Endothelial cell (in vitro differentiated cells): ENCODE measurements around the gene C21orf91. TPM values are rescaled to one million over a fixed set of nuclear protein-coding genes. Genes with fewer than 3 reads are reported as not detected.

ENCODE experiments used
- DNase-seq: peaks from one replicate; pipeline ENCODE4 v3.0.0; 2021; ENCODE audit warnings: low spot score
- H3K27ac Mint-ChIP-seq: one replicate; pipeline ENCODE4 v1.8.0; 2021; ENCODE audit warnings: mixed read lengths, inconsistent platforms; ENCODE audit not compliant: unreplicated experiment
- H3K27me3 Mint-ChIP-seq: one replicate; pipeline ENCODE4 v1.8.0; 2021; ENCODE audit warnings: mild to moderate bottlenecking, moderate library complexity, mixed read lengths, inconsistent platforms; ENCODE audit not compliant: unreplicated experiment
- H3K36me3 Mint-ChIP-seq: one replicate; pipeline ENCODE4 v1.8.0; 2021; ENCODE audit warnings: mild to moderate bottlenecking, low read depth, mixed read lengths, inconsistent platforms; ENCODE audit not compliant: unreplicated experiment
- H3K4me1 Mint-ChIP-seq: one replicate; pipeline ENCODE4 v1.8.0; 2021; ENCODE audit warnings: mild to moderate bottlenecking, mixed read lengths, inconsistent platforms; ENCODE audit not compliant: unreplicated experiment
- H3K4me3 Mint-ChIP-seq: one replicate; pipeline ENCODE4 v1.8.0; 2021; ENCODE audit warnings: mild to moderate bottlenecking, mixed read lengths, inconsistent platforms; ENCODE audit not compliant: unreplicated experiment
- H3K9me3 Mint-ChIP-seq: one replicate; pipeline ENCODE4 v1.8.0; 2021; ENCODE audit warnings: mixed read lengths, inconsistent platforms; ENCODE audit not compliant: unreplicated experiment
- total RNA-seq: library from RNA; stranded (reverse); fragmentation: NEBNext Ultra II Directional; extraction: Animal tissue kit (Norgen Biotek cat#: 25700); gene quantifications from one replicate; pipeline ENCODE4 v1.2.1, GENCODE V29; 2021; ENCODE audit not compliant: unreplicated experiment
- TF ChIP-seq, protein P1 (sequence below): fragments of 200-600 bp; sonication (generic); IDR thresholded peaks from one replicate; pipeline ENCODE4 v1.5.0; 2021; ENCODE audit warnings: antibody characterized with exemption; ENCODE audit not compliant: unreplicated experiment

Gene C21orf91
- total RNA-seq, 1 donor from 2014 or later: 29.5 TPM

GRCh38 chr21:17786071-17786850 lies 32.9 kb downstream of the C21orf91 start:
- peak overlapping the region; percentile 59 for H3K4me3 Mint-ChIP-seq
- H3K27ac Mint-ChIP-seq: no peak overlapping the region
- TF ChIP-seq, protein P1, sequence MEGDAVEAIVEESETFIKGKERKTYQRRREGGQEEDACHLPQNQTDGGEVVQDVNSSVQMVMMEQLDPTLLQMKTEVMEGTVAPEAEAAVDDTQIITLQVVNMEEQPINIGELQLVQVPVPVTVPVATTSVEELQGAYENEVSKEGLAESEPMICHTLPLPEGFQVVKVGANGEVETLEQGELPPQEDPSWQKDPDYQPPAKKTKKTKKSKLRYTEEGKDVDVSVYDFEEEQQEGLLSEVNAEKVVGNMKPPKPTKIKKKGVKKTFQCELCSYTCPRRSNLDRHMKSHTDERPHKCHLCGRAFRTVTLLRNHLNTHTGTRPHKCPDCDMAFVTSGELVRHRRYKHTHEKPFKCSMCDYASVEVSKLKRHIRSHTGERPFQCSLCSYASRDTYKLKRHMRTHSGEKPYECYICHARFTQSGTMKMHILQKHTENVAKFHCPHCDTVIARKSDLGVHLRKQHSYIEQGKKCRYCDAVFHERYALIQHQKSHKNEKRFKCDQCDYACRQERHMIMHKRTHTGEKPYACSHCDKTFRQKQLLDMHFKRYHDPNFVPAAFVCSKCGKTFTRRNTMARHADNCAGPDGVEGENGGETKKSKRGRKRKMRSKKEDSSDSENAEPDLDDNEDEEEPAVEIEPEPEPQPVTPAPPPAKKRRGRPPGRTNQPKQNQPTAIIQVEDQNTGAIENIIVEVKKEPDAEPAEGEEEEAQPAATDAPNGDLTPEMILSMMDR: no peak
- peaks cover 51% of the 10 kb centered on the region for H3K36me3 Mint-ChIP-seq
- no peaks in the 10 kb centered on the region for H3K9me3 Mint-ChIP-seq
- H3K27me3 Mint-ChIP-seq: no peaks in the 10 kb centered on the region
- DNase-seq: no peak
- no peaks in the 10 kb centered on the region for H3K4me1 Mint-ChIP-seq

- Mint-ChIP-seq H3K9me3 (no peaks in the 10 kb centered on the region), H3K27ac (no peak overlapping the region), H3K27me3 (no peaks in the 10 kb centered on the region), H3K36me3 (peaks cover 51% of the 10 kb centered on the region), H3K4me1 (no peaks in the 10 kb centered on the region), H3K4me3 (peak overlapping the region; percentile 15)
- TF ChIP-seq, protein P1: no peak
- no peak for DNase-seq
Measured at GRCh38 chr21:17785403-17785788, 33.8 kb downstream of the C21orf91 start.

GRCh38 chr21:17784604-17785402 lies 34.4 kb downstream of the C21orf91 start:
- DNase-seq: no peak
- no peak overlapping the region for H3K27ac Mint-ChIP-seq
- peaks cover 53% of the 10 kb centered on the region for H3K36me3 Mint-ChIP-seq
- no peaks in the 10 kb centered on the region for H3K27me3 Mint-ChIP-seq
- H3K4me3 Mint-ChIP-seq: peak overlapping the region; percentile 15
- H3K4me1 Mint-ChIP-seq: peaks cover 2% of the 10 kb centered on the region
- H3K9me3 Mint-ChIP-seq: no peaks in the 10 kb centered on the region
- TF ChIP-seq, protein P1: no peak

- Mint-ChIP-seq H3K27me3 (no peaks in the 10 kb centered on the region), H3K4me3 (no peak overlapping the region), H3K27ac (no peak overlapping the region), H3K4me1 (peaks cover 2% of the 10 kb centered on the region), H3K9me3 (no peaks in the 10 kb centered on the region), H3K36me3 (peaks cover 55% of the 10 kb centered on the region)
- DNase-seq: no peak
- TF ChIP-seq, protein P1: no peak
Measured at GRCh38 chr21:17784180-17784598, 35.0 kb downstream of the C21orf91 start.
